Measurements from ENCODE around the gene TMEM217.
A peak's percentile ranks its signal among the peaks of the same experiment; 100 is the strongest.

TMEM217 gene

DNA sequence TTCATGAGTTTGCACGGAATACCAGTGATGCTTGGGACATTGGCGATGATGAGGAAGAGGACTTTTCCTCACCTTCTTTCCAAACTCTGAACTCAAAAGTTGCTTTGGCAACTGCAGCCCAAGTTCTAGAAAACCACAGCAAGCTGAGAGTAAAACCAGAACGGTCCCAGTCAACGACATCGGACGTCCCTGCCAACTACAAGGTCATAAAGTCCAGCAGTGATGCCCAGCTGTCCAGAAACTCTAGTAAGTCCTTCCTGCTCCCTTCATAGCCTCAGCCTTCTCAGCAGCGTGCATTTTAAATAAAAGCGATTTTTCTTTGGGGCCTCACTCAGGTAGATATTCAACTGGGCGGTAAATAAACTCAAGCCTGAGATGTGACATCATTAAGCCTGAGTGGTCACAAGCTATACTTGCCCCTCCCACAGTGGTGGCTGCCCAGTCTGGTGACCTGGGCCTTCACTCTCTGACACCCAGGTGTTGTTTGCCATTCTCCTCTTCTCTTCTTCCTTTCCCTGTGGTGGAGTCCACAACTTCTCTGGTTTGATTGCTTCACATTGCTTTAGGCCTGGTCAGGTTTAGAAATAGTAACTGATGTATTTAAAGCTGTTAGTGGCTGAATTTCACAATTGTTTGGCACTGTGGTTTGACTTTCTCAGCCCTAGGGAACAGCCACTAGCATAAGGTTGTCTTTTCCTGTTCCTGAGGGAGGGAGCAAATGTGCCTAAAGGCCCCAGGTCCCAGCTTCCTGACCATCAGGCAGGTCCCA is 21.6 kb upstream of the TMEM217 start:
- DNase-seq (ENCODE audit: low spot score): no peak

DNA sequence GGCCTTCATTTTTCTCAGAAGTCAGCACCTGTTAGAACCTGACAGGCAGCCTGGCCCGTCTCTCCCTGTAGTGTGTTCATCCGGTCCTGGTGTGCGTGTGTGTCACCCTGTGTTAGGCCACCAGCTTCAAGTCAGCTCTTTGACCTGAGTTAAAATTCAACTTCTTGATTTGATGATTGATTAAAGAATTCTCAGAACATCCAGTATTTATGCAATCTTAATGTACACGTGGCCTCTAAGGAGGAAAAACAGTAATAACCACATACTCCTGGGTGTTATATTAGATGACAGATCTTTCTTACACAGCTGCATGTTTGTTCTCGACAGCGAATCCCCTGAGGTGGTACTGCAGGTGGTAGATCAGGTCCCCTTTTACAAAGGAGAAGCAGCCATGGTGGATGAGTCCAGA is 19.1 kb upstream of the TMEM217 start:
- DNase-seq (ENCODE audit: low spot score): no peak

DNA sequence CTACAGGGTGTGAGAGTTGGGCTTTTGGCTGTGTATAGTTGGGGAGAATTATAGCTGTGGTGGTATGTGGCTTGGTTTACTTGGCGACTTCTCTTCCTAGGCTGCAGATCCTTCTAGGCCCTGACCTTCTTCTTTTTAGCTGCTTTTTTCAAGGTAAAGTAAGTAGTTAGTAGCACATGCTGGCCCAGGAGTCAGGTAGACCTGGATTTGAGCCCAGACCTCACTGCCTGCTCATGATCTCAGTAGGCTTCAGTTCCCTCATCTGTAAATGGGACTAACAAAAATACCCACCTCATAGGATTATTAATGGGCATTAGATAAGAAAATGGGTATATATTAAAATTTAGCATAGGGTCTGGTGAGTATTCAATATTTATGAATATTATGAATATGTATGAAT is 17.4 kb upstream of the TMEM217 start:
- DNase-seq (ENCODE audit: low spot score): no peak

DNA sequence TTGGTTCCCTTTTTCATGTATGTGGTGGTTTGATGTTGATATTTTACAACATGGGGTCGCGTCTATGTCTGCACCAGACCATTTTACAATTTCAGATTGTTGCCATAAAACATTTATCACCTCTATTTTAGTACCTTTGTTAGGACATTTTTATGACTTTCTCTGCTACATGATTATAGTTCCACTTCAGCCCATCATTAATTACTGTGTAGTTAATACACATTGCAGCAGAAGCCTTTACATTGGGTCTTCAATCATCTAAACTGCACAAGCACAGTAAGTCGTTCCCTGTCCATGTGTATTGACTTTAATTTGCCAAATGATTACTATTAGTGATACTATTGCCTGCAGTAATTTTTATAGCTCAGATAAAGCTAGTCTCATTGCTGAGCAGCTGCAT is 15.7 kb upstream of the TMEM217 start:
- DNase-seq (ENCODE audit: low spot score): no peak

DNA sequence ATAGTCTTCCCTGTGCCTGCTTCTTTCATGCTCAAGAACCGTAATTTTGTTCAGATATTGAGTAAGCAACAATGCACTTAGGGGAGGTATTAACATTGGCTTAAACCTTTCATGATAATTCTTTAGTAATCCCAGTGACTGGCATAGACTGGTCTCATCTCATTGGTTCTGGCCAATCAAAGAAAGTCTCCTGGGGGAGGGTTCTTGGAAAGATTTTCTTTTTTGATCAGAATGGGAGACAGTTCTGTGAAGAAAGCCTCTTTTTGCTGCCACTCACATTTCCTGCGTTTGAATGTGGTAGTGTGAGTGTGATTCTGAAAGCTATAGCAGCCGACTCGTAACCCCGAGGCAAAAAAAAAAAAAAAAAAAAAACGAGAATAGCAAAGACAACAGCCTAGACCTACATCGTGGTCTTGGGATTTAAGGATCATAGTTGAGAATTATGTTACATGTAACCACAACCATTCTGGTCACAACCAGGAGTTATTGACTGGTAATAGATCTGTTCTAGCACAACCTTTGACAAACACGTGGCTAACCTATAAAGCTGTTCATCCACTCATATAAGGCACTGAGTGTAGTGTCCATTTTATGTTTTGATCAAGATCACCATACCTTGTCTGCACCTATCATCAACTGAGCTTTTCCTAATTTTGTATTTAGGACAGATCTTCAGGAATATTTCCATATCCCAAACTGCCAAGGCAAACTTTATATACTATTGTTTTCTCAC is 15.1 kb upstream of the TMEM217 start:
- DNase-seq (ENCODE audit: low spot score): peak; percentile 35

DNA sequence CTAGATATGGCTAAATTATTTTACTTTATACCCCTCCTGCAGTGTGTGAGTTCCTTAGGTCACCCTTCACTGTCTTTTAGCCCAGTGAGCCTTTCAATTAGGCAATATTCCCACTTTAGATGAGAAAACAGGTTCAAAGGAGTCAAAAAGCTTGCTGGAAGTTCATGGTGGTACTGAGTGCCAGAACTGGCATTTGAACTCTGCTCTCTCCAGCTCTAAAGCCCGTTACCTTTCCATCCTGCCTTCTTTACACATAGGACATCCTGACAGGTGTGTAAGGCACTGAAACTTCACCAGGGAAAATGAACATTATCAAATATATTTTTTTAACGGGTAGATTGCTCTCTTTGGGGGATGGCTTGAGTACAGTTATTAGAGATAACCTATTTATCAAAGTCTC is 11.2 kb upstream of the TMEM217 start:
- no peak for DNase-seq (ENCODE audit: low spot score)

DNA sequence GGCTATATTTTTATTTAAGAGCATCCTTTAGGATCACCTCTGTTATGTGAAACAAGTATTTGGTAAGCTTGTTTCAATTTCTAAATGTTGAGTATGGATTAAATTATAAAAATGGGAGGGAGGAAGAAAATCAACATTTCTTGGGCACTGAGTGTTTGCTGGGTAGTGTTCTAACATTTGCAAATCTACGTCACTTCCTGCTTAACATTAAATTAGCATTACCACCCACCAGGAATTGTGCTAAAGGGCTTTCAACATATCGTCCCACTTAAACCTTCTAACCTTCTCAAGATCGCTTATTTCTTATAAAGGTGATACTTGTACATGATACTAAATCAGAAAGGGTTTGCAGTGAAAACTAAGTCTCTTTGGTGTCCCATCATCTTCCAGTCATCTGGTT is 7.9 kb upstream of the TMEM217 start:
- DNase-seq (ENCODE audit: low spot score): no peak

DNA sequence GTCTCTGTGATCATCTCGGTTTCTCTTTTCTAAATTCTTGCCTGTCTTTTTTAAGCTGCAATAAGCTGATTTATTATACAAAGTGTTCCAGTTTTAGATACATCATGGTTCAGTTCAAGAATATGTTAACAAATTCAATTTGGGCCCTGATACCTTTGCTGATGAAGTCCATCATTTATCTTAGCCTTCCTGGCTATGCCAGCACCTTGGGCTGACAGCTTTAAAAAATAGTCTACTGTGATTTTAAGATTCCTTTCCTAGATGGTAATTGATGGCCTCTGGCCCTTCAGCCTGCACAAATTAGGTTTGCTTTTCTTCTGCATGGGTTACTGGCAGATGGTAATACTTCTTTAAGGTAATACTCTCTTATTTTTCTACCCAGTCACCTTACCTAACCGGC is 7.1 kb upstream of the TMEM217 start:
- no peak for DNase-seq (ENCODE audit: low spot score)

DNA sequence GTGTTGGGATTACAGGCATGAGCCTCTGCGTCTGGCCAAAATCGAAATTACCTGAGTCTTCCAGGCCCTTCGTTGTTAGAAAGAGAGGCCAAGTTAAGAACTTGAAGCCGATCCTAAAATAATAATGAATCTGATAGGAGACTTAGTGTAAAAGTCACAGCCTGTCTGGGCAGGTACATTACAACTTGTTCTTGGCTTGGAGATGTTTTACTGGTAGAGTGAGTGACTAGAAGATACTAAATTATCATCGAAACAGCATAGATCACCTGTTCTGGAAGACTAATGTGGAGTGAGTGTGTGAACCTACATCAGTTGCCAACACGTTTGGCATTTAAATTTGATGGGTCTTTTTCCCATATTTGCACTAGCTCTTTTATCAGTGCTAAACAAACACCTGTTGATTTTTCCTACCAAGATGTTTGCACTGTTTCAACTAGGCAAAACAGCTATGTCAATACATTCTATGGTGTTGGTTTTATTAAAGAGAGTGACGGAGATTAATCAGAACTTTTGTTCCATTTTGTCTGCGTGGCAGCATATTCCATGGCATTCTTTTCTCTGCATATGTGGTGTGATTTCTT is 4.6 kb upstream of the TMEM217 start:
- DNase-seq (ENCODE audit: low spot score): no peak

DNA sequence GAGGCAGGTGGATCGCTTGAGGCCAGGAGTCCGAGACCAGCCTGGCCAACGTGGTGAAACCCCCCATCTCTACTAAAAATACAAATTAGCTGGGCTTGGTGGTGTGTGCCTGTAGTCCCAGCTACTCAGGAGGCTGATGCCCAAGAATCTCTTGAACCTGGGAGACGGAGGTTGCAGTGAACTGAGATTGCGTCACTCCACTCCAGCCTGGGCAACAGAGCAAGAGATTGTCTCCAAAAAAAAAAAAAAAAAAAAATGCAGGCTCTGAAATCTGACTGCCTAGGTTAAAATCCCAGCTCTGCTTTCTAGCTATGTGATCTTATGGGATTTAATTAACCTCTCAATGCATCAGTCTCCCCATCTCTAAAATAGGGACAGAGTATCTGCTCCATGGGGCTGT is 3.3 kb upstream of the TMEM217 start:
- DNase-seq (ENCODE audit: low spot score): no peak

DNA sequence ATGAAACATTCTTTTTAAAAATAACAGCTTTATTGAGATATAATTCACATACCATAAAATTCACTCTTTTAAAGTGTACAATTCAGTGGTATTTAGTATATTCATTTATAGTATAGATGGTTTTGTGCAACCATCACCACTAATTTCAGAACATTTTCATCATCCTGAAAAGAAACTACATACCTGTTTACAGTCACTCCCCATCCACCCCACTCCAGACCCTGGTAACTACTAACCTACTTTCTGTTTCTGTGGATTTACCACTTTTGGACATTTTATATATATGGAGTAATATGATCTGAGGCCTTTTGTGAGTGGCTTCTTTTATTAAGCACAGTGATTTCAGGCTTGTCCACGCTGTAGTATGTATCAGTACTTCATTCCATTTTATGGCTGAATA is 2.5 kb upstream of the TMEM217 start:
- no peak for DNase-seq (ENCODE audit: low spot score)

DNA sequence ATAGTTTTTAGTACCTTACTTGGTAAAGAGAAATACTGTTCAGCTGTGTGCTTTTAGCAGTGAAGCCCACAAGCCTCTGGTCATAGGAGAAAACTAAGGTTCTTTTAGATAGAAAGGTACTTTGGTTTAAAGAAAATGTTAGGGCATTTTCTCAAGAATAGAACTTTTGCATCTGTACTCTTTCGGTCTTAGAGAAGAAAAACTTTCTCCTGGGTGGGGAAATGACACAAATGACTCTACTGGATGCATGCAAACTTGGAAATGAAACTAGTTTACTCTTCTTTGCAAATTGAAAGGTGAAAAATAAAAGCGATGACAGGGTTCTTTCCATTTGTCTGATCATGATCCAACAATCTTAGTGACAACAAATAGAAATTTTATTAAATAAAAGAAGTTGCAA is 2.1 kb upstream of the TMEM217 start:
- DNase-seq (ENCODE audit: low spot score): no peak

DNA sequence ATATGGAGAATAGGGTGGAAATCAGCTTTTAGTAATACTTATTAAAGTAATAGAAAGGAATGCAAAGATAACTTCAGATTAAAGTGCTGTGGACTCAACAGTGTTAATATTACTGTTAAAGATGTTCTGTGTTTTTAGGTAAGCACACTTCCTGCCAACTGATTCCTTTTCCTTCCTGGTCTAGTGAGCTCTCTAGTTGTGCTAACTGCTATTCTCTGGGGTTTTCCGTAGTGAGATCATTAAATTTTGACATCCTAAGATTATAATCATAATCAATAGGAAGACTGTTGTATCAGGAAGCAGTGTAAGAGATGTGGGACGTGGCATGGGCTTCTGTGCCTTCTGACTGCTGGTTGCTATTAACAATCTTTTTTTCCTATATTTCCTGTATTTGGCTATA is 1.2 kb upstream of the TMEM217 start:
- DNase-seq (ENCODE audit: low spot score): peak; percentile 52

DNA sequence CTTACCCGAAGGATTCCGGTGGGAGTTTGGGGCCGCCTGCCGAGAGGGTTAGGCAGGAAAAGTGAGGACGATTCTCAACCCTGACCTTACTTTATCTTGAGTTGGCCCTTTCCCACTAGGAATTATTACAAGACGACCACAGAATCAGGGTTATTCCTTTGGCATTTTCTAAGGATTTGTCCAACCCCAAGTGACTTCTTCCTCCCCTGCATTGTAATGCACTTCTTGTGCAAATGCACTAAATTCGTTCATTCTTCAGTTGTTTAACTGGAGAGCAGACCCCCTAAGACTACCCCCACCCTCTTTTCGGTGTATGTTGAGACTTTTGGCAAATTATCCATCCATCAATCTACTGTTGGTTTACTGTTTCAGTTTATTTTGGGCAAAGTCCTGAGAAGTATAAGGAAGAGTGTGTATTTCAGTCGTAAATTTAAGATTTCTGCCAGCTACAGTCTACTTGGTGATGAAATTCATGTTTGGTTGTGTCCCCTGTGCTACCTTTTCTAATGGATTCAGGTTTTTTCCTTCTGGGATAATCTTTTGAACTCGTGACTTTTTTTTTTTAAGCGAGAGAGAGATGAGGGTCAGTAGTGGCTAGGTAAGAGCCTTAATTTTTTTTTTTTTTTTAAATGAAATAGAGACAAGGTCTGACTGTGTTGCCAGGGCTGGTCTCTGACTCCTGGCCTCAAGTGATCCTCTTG is 611 bp upstream of the TMEM217 start:
- DNase-seq (ENCODE audit: low spot score): no peak

DNA sequence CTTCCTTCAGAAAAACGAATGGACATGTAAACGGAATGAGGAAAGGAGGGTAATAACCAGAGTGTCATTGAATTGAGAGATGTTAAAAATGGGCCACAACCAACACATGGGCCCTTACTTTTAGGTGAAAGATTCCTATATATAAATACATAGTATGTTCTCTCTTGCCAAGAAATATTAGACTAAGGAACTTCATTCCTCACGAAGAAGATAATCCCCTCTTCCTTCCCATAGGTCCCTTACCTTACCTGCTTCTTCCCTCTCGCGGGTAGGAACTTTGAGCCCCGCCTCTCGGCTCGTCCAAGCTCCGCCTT is 667 bp downstream of the TMEM217 start:
- no peak for DNase-seq (ENCODE audit: low spot score)

DNA sequence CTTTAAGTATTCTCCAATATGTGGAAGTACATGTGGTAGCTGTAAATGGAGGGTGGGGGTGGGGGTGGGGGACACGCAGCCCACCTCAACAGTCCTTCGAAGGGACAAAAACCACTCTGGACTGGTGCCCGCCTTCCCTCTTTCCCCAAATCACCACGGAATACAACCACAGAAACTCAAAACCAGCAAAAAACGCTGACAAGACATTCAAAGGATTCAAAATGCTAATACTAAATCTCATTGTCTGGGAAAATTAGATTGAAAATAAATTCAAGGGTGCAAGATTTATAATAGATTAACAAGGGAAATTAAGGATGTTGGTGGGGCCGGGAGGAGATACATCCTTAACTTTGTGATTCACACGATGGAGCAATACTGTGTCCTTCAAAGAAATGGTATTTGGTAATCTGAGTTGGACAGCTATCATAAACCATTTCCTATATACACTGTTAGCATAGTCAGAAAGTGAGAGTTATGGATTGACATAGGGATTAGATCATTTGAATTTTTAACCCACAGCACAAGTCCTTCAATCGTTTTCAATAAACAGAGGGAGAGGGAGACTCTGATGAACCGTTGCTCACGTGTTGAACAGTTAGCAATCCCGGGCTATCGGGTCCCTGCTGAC is 1.1 kb downstream of the TMEM217 start:
- DNase-seq (ENCODE audit: low spot score): no peak

DNA sequence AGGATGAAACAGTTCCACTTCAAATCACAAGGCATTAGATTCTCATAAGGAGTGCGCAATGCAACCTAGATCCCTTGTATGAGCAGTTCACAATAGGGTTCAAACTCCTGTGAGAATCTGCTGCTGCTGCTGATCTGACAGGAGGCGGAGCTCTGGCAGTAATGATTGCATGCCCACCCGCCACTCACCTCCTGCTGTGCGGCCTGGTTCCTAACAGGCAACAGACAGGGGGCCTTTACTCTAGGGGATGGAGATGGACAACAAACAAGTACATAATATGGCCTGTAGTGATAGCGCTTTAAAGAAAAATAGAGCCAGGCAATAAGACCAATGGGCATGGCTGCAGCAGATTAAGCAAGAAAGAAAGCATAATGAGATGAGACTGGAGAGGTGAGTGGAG is 3.1 kb downstream of the TMEM217 start:
- DNase-seq (ENCODE audit: low spot score): no peak

DNA sequence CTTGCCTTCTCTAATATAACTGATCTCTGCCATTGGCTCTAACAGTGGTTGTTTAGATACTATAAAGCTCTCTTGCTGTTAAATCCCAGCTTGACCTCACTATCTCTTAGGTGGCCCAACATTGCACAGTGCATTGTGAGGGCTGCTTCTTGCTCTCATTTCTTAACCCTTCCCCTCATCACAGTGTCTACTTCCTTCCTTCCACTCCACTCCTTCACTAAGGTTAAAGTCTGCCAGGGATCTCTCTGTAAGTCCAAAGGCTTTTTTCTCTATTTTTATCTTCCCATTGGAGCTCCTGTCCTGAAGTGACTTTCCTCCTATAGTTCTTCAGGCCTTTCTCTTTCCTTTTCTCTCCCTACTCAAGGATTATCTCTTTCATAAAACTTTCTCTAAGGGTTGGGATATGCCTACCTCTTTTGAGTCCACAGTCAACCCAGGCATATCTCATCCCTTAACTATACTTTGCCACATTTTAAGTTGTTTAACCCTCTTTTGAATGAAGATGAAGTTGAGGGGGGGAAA is 4.4 kb downstream of the TMEM217 start:
- no peak for DNase-seq (ENCODE audit: low spot score)

DNA sequence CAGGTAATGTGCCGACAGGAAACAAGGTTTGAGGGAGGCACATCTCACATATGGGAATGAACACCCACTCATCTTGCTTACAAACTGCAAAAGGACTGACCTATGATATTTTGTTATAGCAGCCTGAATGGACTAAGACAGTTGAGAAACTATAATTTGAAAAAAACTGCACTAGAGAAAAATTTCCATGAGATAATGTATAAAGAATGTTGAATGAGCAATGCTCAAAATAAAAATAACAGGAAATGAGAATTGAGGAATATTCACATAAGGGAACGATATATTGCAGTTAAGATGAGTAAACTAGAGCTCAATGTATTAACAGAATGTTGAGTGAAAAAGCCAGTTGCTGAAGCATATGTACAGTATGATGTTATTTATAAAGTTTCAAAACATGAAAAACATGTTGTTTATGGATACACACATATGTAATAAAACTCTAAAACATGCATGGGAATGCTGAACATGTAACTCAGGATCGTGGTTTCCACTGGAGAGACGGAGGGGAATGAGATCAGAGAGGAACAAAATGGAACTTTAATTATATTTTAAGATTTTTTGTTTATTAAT is 6.6 kb downstream of the TMEM217 start:
- DNase-seq (ENCODE audit: low spot score): no peak

DNA sequence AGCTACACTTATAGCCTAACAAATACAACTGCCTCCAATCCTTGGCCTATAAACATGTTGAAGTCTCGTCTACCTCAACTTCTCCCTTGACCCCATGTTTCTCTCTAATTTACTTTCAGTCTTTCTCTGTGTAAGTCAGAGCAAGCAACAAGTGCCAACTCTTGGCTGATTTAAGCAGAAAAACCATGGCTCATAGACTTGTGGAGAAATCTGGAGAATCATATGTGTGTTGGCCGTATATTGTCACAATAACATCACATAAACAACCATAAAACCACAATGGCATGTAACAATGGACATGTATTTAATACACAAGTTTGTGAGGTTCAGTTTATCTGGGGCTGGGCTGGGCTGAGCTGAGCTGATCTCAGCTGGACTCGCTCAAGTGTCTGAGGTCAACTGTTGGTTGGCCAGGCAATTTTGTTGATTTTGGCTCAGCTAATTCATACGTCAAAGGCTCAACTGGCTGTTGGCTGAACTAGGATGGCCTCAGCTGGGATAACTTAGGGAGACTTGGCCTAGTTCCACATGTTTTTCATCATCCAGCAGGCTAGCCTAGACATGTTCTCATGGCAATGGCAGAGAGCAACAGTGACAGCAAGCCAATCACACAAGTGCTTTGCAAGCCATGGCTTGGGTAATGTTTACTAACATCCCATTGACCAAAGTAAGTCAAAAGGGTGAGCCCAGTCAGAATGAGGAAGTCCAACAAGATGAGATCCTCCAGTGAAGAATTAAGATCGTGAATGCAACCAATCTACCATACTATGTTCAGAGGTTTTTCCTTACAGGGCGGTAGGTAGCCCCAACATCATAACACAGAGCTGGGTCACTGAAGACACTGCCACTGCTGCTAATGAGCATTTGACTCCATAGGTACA is 13.3 kb downstream of the TMEM217 start:
- no peak for DNase-seq (ENCODE audit: low spot score)

DNA sequence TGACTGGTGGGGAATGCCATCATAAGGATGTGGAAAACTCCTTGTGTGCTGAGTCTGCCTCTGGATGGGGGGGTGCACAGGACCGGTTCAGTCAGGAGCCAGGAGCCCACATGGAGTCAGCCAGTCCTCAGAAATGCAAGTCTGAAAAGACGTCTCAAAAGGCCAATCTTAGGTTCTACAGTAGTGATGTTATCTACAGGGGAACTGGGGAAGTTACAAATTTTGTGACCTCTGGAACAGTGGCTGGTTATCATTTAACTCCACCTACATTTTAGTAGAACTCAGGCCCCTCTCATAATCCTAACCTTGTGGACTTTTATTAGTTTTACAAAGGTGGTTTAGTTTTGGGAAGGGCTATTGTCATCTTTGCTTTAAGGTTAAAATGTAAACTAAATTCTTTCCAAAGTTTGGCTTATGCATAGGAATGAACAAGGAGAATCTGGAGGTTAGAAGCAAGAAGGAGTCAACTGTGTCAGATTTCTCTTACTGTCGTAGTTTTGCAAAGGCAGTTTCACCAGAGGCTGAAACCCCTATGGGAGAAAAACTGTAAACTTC is 14.1 kb downstream of the TMEM217 start:
- DNase-seq (ENCODE audit: low spot score): no peak
